Heart left ventricle (tissue), 13 donors: ENCODE data around the gene KCP.

ENCODE experiments used
- CTCF ChIP-seq, 12 donors: fragments of 200-600 bp; sonication (generic) in 4 of 12; IDR thresholded peaks; one replicate each; pipeline versions ENCODE4 v1.5.0 to v1.8.0; 2018 to 2022; ENCODE audit warnings: antibody characterized with exemption in 12 of 12, mild to moderate bottlenecking in 5 of 12
- POLR2A ChIP-seq, 2 donors: fragments of 450-650 bp; IDR thresholded peaks; one replicate each; pipeline ENCODE4 v1.6.1; 2017; ENCODE audit warnings: antibody characterized with exemption in 2 of 2, mild to moderate bottlenecking in 2 of 2, moderate library complexity in 2 of 2
- donor health status: ischemic (EF 13 %, LVEDD 7.1; RV severe dilation, severe dysfunction).
- donor health status: DM: no; HTN: yes; CAD: no.
- donor health status: DM: no; HTN: no; CAD: no.
- donor health status: ischemic (EF 25% LVEDD 6.9; RV normal size, moderate dysfunction).
- donor health status: ischemic (EF 25% LVEDD 5.7; RV mildly dilated, moderate dysfunction).
- donor health status: ischemic (EF 35%, LVEDD 5.7; RV mildly dilated, moderate dysfunction).
- donor health status: nonischemic (EF 11% LVEDD 7.7; RV severe dilation, severe dysfunction).
- donor health status: DM: yes; HTN: yes; CAD: no.
- donor health status: PGD.
- donor health status: ischemic (EF 29% LVEDD 5.4; RV normal size, mild dysfunction).
- donor health status: nonischemic (EF 23%, LVEDD 6.1; RV moderate dilation, normal function).

- TF ChIP-seq CTCF (IDR thresholded peaks at IDR 0.05) (no peak), POLR2A (IDR thresholded peaks at IDR 0.05) (no peak)
Observed at GRCh38 chr7:128878226-128879105, 32.0 kb downstream of the KCP start.
